ENCODE measurements around the gene FAM161A. TPM values are rescaled to one million over a fixed set of nuclear protein-coding genes. Genes with fewer than 3 reads are reported as not detected.

The FAM161A gene
- total and polyA plus RNA-seq, 2 experiments from 2014 or later, result 16.2 to 27.4 TPM

- TF ChIP-seq ZNF462 (CRISPR knock-in tag; IDR thresholded peaks at IDR 0.05) (no peak), ZNF331 (CRISPR knock-in tag; IDR thresholded peaks at IDR 0.05; ENCODE audit: low read depth) (no peak), CREB1 (CRISPR knock-in tag; IDR thresholded peaks at IDR 0.05; ENCODE audit: low read depth) (no peak), EZH2phosphoT487 (IDR thresholded peaks at IDR 0.05; ENCODE audit: unreplicated experiment) (no peak), ETS1 (IDR thresholded peaks at IDR 0.05) (no peak), POLR2AphosphoS5 (IDR thresholded peaks at IDR 0.05; ENCODE audit: low read depth) (no peak), ZNF114 (CRISPR knock-in tag; IDR thresholded peaks at IDR 0.05) (no peak), NANOG (IDR thresholded peaks at IDR 0.05; ENCODE audit: borderline replicate concordance) (no peak)
Observed at GRCh38 chr2:61833971-61834370, 19.9 kb downstream of the FAM161A start (continued).

- Histone ChIP-seq H3K27me3 (ENCODE audit: insufficient read depth) (no peaks in the 10 kb centered on the region), H3K4me1 (ENCODE audit: insufficient read depth) (no peaks in the 10 kb centered on the region), H3F3A (replicated peaks; ENCODE audit: low read depth) (no peaks in the 10 kb centered on the region), H2AFZ (no peak overlapping the region), H3K4me2 (no peak overlapping the region), H4K20me1 (replicated peaks; ENCODE audit: insufficient read depth) (no peaks in the 10 kb centered on the region), H3K9me2 (ENCODE audit: insufficient read depth) (no peaks in the 10 kb centered on the region), H3K36me3 (ENCODE audit: insufficient read depth) (no peaks in the 10 kb centered on the region), H3K79me2 (replicated peaks; ENCODE audit: insufficient read depth) (no peaks in the 10 kb centered on the region), H3K4me3 (no peak overlapping the region), H3K27ac (ENCODE audit: low read depth) (no peak overlapping the region)
- H3K4me3 Mint-ChIP-seq, result no peak overlapping the region
- H3K27ac Mint-ChIP-seq, result no peak overlapping the region
- H3K36me3 Mint-ChIP-seq (ENCODE audit: low read depth), result peaks cover 26% of the 10 kb centered on the region; the same call in 2 of the 3 replicates
- no peaks in the 10 kb centered on the region for H3K9me3 Mint-ChIP-seq
- H3K4me1 Mint-ChIP-seq, result no peaks in the 10 kb centered on the region; the same call in 2 of the 3 replicates
- peaks cover 2% of the 10 kb centered on the region for H3K27me3 Mint-ChIP-seq (ENCODE audit: insufficient read depth, low read depth, poor library complexity)
- ATAC-seq (peak; percentile 56; the same call in 2 of the 3 replicates), DNase-seq (ENCODE audit: low spot score) (no peak)
- no peak for TF ChIP-seq ZNF114 (CRISPR knock-in tag; IDR thresholded peaks at IDR 0.05)
- TF ChIP-seq POLR2AphosphoS5 (IDR thresholded peaks at IDR 0.05; ENCODE audit: low read depth), result no peak
- TF ChIP-seq ZNF331 (CRISPR knock-in tag; IDR thresholded peaks at IDR 0.05; ENCODE audit: low read depth), result no peak
- TF ChIP-seq ETS1 (IDR thresholded peaks at IDR 0.05), result no peak
- no peak for TF ChIP-seq EZH2 (IDR thresholded peaks at IDR 0.05; ENCODE audit: low read depth, unreplicated experiment)
- no peak for TF ChIP-seq STAT1 (IDR thresholded peaks at IDR 0.05; ENCODE audit: unreplicated experiment)
- no peak for TF ChIP-seq CREB1 (CRISPR knock-in tag; IDR thresholded peaks at IDR 0.05; ENCODE audit: low read depth)
- no peak for TF ChIP-seq CTCF (conservative IDR thresholded peaks at IDR 0.05; ENCODE audit: low read depth in 2 of 2)
- TF ChIP-seq NANOG (IDR thresholded peaks at IDR 0.05; ENCODE audit: borderline replicate concordance), result no peak
Observed at GRCh38 chr2:61832183-61832841, 21.5 kb downstream of the FAM161A start.
